ENCODE measurements around the gene UNCX.

- TF ChIP-seq YY1 (IDR thresholded peaks at IDR 0.05; ENCODE audit: insufficient read depth, insufficient read length) = no peak
- TF ChIP-seq ZNF274 (IDR thresholded peaks at IDR 0.05; ENCODE audit: low read depth, low read length) = no peak
- peak; percentile 95 for TF ChIP-seq SUZ12 (IDR thresholded peaks at IDR 0.05; ENCODE audit: extremely low read depth, insufficient read depth, insufficient read length)
Observed at GRCh38 chr7:1241258-1241602, 8.6 kb downstream of the UNCX start.

All from NT2/D1 (cell line).